K562 (cell line): Measurements from ENCODE around the gene SSH3.

Source experiments
- MTA3 ChIP-seq: fragments of 450-650 bp; formaldehyde crosslinking; IDR thresholded peaks from 2 replicates; pipeline ENCODE4 v1.6.1; 2017; ENCODE audit warnings: mild to moderate bottlenecking, borderline replicate concordance
- POLR2A ChIP-seq: fragments of 450-650 bp; conservative IDR thresholded peaks from 2 replicates; pipeline ENCODE4 v1.6.1; 2016
- RAD21 ChIP-seq, 2 experiments: fragments of 250-450 bp in 1 of 2; fragments of 450-650 bp in 1 of 2; sonication (Bioruptor Pico) in 1 of 2; formaldehyde crosslinking in 1 of 2; IDR thresholded peaks in 1 of 2; conservative IDR thresholded peaks in 1 of 2; 2 replicates each; pipeline versions ENCODE4 v1.4.0 to v1.8.0; 2020 to 2022; ENCODE audit warnings: mild to moderate bottlenecking in 2 of 2, moderate library complexity in 1 of 2

- TF ChIP-seq POLR2A (no peak), MTA3 (no peak), RAD21 (CRISPR knock-in tag; conservative IDR thresholded peaks at IDR 0.05 in 1 of 2, IDR thresholded peaks at IDR 0.05 in 1 of 2) (no peak)
These were observed 3.0 kb upstream of the SSH3 start for GRCh38 chr11:67300256-67300755.
